ENCODE results near the gene OSBPL2.
A peak's percentile ranks its signal among the peaks of the same experiment; 100 is the strongest.

Gene OSBPL2

DNA sequence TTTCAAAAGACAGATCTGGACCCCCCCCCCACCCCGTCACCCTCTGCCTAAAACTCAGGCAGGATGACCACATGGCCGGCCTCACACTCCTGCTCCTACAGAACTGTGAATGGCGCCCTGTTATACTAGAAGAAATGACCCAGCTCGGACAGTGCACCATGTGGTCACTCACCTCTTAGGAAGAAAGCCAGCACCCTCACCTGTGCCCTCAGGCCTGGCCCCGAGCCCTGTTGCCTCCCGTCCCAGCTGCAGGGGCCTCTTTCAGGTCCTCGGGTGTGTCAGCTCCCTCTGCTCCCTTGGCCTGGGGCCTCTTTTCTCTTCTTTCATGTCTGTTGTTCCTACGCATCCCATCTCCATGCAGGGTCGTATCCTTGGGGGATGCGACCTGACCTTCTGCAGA, 23.7 kb downstream of the OSBPL2 start:
- DNase-seq, result no peak

DNA sequence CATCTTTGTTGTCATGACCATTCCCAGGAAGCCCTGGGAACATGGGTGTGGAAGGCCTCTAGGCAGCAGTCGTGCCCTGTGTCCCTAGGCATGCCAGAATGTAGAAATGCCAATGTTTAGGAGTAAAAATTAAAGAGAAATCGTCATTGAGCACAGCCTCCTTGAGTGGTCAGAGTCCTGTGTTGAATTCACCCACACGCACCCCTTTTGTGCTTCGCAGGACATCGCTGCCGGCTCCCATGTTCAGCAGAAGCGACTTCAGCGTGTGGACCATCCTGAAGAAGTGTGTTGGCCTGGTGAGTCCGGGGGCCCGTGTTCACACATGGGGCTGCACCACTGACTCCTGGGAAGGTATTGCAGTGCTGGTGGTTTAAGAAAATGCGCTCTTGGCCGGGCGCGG, 25.1 kb downstream of the OSBPL2 start:
- DNase-seq, result no peak

DNA sequence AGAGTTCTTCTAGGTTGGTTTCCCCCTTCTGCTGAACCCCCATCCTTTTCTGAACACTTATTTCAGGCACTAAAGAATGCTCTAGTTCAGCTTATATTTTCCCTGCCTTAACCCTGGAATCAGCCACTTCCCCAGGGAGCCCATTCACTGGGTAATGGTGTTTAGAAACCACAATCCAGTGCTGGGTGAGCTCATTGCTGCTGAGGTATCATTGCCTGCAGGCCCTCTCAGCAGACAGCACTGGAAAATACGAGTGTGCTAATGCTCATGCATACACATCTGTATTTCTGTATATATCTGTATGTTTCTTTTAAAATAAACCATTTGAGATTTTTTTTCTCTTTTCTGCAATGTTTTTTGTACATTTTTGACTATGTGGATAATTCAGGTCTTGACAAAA, 27.0 kb downstream of the OSBPL2 start:
- DNase-seq, result no peak

DNA sequence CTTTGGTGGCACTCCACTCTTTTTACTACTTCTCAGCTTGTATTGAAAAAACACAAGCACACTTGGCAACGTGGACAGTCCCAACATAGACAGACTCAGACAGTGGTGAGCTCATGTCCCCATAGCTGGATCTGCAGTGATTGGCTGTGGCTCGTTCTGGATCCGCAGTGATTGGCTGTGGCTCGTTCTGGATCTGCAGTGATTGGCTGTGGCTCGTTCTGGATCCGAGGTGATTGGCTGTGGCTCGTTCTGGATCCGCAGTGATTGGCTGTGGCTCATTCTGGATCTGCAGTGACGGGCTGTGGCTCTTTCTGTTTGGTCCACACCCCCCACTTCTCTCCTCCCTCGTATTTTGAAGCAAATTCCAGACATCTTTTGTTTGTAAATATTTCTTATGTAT, 28.0 kb downstream of the OSBPL2 start:
- no peak for DNase-seq

DNA sequence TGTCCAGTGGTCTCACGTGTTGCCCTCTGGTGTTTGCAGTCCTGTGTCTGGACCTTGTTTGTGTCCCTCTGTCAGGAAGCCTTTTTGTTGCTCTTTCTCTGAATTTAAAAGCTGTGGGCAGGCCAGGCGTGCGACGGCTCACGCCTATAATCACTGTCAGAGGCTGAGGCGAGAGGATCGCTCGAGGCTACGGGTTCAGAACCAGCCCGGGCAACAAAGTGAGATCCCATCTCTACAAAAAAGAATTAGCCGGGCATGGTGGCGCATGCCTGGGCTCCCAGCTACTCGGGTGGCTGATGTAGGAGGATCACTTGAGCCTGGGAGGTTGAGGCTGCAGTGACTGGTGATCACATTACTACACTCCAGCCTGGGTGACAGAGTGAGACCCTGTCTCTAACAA, 28.5 kb downstream of the OSBPL2 start:
- no peak for DNase-seq

DNA sequence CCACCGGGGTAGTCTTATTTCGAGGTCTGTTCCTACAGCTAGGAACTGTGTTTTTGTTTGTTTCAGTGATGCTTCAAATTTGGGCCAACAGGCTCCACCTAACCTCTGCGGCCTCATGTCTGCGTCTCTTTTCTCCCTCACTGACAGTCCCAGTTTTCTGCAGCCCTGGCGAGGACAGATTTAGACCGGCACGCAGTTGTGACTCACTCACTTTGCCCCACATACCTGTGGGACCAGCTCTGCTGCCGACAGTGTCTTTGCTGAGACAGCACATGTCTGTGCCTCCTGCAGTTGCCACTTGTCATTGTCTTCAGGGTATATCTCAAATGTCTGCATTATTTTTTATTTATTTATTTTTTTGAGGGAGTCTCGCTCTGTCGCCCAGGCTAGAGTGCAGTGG, 29.2 kb downstream of the OSBPL2 start:
- no peak for DNase-seq

DNA sequence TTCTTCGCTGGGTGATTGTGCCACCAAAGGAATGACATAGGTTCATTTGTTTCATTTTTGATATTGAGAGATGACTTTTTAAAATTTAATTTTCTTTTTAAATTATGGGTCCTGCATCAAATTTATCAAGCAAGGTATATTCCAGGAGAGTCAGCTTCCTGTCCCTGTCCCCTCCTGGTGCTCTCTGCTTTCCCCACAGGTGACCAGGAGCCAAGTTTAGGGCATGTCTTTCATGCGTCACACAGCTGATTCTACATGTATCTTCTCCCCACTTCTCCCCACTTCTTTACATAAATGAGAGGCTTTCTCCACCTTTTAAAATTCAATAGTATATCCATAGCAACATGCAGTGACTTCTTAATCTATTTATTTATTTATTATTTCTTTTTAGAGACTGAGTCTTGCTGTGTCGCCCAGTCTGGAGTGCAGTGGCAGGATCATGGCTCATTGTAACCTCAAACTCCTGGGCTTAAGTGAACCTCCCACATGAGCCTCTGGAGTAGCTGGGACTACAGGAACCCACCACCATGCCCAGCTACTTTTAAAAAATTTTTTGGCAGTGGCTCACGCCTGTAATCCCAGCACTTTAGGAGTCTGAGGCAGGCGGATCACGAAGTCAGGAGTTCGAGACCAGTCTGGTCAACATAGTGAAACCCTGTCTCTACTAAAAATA, 30.0 kb downstream of the OSBPL2 start:
- DNase-seq, result no peak

DNA sequence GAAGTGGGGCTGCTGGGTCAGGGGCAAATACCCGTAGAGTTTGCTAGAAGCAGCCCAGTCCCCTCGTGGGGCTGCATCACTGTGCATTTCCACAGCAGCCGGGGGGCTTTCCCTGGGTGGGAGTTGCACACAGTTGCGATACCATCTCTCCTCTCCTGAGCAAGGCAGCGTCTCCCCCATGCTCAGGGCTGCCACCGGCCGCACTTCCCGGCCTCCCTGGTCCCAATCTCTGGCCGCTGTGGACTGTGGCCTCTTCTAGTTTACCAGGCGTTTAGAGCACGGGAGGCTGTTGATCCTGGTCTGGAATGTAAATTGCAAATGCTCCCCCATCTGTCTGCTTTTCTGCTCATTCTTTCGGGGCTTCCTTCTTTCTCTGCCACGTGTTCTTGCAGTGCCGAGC, 31.1 kb downstream of the OSBPL2 start:
- DNase-seq, result no peak

DNA sequence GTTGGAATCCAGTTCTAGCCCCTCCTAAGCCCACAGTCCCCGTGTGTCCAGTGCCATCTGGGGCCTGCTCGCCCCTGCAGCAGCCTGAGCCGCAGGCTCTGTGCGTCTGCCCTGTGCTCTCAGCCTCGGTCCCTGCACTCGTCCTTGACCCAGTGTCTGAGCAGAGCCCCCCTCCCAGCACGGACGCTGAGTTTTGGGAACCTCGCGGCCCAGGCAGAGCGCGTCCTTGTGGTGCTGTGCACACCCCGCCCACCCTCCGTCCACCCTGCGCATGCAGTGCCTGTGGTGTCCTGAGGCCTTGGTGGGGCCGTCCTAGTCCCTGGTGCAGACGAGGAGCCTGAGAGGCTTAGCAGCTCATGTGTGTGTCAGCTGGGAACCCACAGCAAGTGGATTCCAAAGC, 31.6 kb downstream of the OSBPL2 start:
- DNase-seq, result no peak

DNA sequence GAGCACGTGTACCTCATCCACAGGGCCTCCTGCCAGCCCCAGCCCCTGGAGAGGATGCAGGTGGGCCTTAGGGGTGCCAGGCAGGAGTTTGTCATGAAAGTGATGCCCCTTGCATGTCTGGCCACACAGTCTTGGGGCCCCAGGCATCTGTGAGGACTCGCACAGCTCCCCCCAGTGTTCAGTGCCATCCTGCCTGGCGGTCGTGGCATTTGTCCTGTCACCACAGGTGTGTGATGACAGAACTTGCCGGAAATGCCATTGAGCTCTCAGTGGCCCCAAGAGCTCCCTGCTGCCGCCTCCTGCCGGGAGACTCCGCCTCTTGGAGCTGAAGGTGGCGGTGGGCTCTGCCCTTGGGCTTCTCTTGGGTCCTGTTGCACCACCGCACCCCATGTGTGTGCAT, 33.9 kb downstream of the OSBPL2 start:
- DNase-seq, result no peak

DNA sequence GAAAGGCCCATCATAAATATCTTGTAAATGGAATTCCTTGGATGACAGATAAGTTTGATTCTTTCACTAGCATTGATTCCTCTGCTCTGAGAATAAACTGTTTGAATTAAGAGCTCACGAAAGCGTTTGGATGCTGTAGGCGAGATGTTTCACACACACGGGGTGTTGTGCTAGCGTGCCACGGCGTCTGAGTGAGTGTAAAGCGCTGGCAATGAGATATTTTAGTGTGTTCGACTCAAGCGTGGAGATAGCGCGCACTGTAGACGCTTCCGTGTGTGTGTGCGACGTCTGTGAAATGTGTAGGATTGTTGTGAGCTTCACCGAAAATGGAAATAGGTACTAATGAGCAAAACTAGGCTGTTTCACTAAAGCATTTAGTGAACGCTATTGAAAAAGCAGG, 35.1 kb downstream of the OSBPL2 start:
- DNase-seq, result no peak

DNA sequence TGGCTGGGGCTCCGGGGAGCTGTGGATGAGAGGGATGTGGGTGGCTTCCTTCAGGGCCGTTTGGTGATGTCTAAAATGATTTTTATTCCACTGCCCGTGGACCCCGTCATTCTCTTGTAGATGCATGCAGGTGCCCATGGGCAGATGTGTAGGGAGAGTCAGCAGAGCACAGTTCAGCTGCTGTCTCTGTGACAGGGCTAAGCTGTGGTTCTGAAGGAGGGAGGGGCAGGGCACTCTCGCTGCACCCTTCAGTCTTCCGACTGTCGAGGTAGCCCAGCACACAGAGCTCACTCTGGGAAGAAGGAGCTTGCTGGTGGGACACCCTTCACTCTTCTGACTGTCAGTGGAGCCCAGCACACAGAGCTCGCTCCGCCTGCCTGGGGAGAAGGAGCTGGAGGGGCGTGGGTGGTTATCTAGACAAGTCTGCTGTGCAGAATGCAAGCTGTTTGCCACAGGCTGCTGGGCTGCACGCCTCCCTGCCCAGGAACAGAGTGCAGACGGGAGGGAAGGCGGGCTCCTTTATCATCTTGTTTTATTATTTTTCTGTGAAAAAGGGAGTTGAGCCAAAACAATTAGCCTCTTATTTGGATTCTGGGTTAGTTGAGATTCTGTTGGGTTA, 36.1 kb downstream of the OSBPL2 start:
- DNase-seq, result peak in 1 of 2 experiments; percentile 26

DNA sequence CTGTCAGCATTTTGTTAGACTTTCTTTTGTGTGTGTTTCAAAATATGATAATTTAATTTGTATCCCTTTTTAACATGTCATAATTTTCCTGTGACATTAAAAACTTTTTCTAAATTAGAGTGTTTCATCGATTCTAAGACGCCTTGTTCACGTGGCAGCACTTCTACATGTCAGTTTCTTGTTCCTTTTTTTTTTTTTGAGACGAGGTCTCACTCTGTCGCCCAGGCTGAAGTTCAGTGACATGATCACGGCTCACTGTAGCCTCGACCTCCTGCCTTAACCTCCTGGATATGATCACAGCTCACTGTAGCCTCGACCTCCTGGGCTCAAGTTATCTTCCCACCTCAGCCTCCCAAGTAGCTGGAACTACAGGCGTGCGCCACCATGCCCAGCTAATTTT, 36.9 kb downstream of the OSBPL2 start:
- no peak for DNase-seq

DNA sequence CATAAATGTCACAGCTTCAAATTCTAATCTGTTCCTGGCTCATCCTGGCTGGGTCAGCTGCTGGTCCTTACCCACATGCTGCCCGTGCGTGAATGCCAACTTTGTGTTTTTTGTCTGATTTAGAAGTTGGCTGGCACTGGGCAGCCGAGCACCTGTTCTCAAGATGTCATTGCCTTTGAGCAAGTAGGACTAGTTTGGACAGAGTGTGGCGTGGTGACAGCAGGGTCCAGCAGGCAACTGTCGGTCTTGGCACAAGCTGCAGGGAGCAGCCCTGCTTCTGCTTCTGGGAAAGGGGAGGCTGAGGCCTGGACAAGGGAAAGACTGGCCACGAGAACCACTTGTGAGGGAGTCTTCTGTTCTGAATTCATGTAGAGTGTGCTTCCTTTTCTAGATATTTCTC, 38.1 kb downstream of the OSBPL2 start:
- no peak for DNase-seq

DNA sequence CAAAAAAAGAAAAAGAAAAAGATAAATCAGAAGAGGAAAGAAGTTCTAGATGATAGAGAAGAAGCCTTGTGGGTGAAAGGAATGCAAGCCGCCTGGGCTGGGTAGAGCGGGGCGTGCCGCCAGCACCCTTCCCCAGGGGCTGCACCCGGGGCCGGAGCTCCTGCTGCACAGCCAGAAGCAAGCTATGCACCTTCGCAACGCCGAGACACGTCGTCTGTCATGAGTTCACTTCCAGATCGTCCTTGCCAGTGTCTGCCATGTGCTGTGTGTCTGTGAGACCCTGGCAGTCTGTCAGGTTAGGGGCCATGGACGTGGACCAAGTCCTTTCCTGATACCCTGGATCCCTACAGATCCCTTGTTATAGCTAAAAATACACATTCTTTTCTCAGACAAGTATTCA, 38.9 kb downstream of the OSBPL2 start:
- no peak for DNase-seq

DNA sequence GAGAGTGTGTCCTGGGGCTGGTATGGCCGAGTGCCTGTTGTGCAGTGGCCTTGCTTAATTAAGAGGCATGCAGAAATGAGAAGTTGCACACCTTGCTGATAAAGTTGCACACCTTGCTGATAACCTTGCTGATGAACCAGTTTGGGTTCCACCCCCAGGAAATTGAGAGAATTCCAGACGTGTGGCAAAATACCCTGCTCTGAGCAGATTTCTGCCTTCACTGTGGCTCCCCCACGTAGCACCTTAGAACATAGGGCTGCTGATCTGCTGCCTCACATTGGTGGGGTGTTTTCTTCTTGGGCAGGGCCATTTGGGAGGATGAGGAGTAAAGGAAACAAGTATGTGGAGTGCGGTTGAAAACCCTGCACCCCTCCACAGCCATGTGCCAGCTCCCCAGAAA, 42.0 kb downstream of the OSBPL2 start:
- DNase-seq, result no peak

DNA sequence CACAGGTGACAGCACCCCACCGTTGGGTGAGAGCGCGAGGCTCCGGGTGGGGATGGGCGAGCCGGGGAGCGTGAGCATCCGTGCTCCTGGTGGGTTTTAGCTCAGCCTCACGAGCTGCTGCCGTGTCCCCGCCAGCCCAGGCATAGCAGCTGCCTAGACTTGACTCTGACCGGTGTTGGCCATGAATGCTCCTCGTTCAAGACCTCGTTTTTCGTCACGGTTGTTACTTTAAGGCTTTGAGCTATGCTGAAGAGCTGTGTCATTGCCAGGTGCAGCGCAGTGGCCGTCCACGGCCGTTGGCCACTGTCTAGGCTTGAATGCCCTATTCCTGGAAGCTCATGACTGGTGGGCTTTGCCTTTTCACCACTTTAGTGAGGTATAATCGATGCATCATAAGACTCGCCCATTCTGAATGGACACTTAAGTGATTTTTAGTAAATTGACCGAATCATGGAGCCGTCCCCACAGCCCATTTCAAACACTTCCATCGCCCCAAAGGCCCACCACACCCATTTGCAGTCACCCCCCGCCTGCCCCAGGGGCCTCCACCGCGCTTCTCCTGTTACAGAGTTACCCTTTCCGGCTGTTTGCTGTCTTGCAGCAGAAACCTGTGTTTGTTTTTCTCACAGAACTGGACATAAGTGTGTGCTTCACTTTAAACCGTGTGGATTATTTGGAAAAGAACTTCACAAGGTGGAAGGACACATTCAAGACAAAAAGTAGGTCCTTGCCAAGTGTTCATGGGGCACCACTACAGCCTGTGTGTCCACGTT, 43.0 kb downstream of the OSBPL2 start:
- DNase-seq, result no peak

DNA sequence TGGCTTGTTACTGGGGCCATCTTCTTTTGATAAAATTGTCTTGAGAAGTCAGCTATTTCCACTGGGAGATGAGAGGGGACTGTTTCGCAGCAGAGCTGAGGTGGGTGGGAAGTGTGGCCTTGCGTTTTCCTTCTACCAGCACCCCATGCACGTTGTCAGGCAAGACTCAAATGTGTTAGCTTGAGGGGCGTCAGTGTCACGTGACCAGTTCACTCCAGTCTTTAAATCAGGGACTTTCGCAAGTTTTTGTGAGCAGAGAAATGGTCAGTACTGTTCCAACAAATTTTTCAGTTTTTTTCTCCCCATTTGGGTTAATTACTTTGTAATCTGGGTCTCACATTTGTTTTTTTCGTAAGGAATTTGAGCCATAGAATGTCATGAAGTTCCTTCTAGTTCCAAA, 43.8 kb downstream of the OSBPL2 start:
- no peak for DNase-seq

DNA sequence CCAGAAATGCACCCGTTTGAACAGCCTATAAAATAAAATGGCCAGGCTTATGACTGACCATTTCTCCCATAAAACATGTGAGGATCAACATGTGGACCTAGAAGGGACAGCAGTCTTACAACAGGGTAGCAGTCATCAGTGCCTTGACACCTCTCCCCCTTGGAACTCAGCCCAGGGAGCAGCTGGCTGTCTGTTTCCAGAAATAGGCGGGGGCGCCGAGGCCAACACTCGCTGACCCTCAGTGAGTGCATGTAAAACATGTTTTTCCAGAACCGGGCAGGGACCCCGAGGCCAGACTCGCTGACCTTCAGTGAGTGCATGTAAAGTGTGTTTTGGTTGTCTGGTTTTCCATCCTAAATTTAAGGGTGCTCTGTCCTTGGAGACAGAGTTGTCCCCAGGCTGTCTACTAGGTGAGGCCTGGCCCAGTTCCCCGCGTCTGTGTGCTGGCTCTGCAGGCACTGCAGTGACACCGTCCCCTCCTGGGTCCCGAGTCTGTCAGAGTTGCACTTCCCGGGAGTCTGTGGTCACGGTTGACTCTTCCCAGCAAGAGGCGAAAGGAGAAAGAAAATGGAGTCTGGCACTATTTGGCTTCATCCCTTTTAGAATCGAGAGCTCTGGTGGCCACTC, 44.7 kb downstream of the OSBPL2 start:
- no peak for DNase-seq

DNA sequence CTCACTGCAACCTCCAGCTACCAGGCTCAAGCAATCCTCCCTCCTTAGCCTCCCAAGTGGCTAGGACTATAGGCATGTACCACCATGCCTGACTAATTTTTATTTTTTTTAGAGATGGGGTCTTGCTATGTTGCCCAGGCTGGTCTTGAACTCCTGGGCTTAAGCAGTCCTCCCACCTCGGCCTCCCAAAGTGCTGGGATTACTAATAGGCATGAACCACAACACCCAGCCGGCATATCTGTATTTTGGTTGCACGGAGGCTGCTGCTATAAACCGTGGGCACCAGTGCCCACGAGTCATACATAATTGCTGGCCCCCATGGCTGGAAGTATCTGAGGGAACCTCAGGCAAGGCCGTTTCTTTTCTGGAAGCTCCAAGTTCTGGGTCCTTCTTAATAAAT, 46.1 kb downstream of the OSBPL2 start:
- DNase-seq, result no peak

DNA sequence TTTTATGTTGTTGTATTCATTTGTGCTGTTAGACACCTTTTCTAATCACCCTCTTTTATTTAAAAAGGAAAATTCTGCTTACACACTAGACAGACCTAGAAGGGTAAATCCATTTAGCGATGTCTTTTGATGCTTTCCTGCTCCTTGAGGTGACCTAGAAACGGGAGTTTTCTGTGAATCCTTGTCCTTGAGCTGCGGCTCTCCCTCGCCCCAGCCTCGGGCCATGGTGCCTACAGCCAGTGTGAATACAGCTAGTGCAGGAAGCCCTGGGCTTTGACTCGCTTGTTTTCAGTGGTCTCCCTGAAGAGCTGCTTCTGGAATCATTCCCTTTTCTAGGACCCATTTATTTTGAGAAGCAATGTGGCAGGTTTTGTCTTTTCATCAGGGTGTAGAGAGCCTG, 46.8 kb downstream of the OSBPL2 start:
- DNase-seq, result no peak

DNA sequence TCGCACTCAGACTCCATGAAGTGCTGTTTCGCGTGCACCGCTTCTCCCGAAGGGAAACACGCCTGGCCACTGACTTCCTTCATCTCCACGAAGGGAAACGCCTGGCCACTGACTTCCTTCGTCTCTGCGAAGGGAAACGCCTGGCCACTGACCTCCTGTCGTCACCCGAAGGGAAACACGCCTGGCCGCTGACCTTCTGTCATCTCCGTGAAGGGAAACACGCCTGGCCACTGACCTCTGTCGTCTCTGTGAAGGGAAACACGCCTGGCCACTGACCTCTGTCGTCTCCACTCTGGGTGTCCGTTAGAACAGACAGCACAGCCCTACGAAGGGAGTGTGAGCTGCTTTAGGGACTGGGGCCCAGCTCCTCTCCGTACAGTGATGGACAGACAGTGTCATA, 47.4 kb downstream of the OSBPL2 start:
- DNase-seq, result no peak

DNA sequence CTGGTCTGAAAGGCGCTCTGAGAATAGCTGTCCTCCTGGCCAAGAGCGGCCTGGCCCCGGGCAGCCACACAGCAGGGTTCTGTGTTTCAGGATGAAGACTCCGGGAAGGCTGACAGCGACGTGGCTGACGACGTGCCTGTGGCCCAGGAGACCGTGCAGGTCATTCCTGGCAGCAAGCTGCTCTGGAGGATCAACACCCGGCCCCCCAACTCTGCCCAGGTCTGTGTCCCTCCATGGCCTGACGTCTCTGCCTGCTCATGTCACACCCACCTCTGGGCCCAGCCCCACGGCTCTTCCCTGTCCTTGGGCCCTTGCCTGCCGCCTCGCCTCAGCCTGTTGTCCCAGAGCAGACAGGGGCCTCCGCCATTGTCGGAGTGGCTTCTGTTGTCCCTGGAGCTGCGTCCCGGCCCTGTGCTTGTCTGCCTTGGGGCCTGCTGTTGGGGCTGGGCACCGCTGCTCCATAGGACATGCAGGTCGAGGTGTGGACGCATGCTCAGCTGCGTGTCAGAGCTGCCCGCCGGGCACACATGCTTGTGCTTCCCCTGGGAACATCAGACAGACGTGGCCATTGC, 48.3 kb downstream of the OSBPL2 start:
- DNase-seq, result no peak

DNA sequence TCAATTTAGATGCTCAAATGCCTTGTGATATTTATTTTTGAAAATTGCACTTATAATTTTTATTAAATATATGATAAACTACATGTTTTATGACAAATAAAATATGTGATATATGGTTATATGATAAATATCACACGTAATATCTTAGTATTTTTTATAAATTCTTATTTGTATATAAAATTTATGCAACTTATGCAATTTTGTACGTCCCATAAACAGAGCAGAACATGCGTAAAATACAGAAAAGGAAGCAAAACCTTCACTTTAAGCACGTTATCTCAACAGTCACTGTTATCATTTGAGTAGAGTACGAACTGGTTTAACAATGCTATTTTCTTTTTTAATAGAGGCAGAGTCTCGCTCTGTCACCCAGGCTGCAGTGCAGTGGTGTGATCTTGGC, 48.8 kb downstream of the OSBPL2 start:
- DNase-seq, result no peak
